HUDEP-2 (cell line): ENCODE measurements around the gene PCAT6.
"Not testable (repeated sequence)": the region's sequence is repeated elsewhere in the genome, so short reads cannot be mapped to it uniquely, and the experiment has no call there.

Source experiments
- DNase-seq, 76 experiments: peaks; one replicate each; lab custom pipeline; 2025; ENCODE audit not compliant: unreplicated experiment in 76 of 76; lab: John Stamatoyannopoulos, UW

Gene PCAT6

GRCh38 chr1:202806845-202807450, 3.8 kb upstream of the PCAT6 start:
- DNase-seq, result peak in 37 of 76 experiments; percentile 8 to 47 (median 20)

GRCh38 chr1:202807451-202807925, 3.3 kb upstream of the PCAT6 start:
- peak in 39 of 76 experiments; percentile 4 to 53 (median 33) for DNase-seq

- DNase-seq, result peak in 50 of 76 experiments; percentile 8 to 63 (median 39)
These were observed 2.6 kb upstream of the PCAT6 start, which contains the start of gene KDM5B for GRCh38 chr1:202807926-202808757. Gene KDM5B, minus strand, starts transcription at chr1:202808421. Its CDS starts 116 bp downstream, at chr1:202808305.

GRCh38 chr1:202809597-202810159, 1.1 kb upstream of the PCAT6 start:
- no peak for DNase-seq

GRCh38 chr1:202810193-202810614, 550 bp upstream of the PCAT6 start:
- DNase-seq, result no peak

GRCh38 chr1:202811296-202812175, 782 bp downstream of the PCAT6 start:
- DNase-seq, result no peak

- no peak for DNase-seq
These were observed 1.6 kb downstream of the PCAT6 start for GRCh38 chr1:202812176-202813026.

GRCh38 chr1:202815120-202815519, 4.4 kb downstream of the PCAT6 start:
- no peak for DNase-seq

- DNase-seq, result no peak
These were observed 8.1 kb downstream of the PCAT6 start for GRCh38 chr1:202818819-202819218.

- no peak for DNase-seq
These were observed 10.7 kb downstream of the PCAT6 start for GRCh38 chr1:202821467-202821866.

GRCh38 chr1:202825748-202826147, 15.0 kb downstream of the PCAT6 start:
- DNase-seq, result no peak

GRCh38 chr1:202829223-202829622, 18.5 kb downstream of the PCAT6 start:
- not testable (repeated sequence) for DNase-seq

- DNase-seq, result no peak
These were observed 21.2 kb downstream of the PCAT6 start for GRCh38 chr1:202831906-202832305.

GRCh38 chr1:202834771-202835547, 24.2 kb downstream of the PCAT6 start:
- no peak for DNase-seq

GRCh38 chr1:202835548-202836072, 24.9 kb downstream of the PCAT6 start:
- DNase-seq, result no peak

GRCh38 chr1:202836623-202837403, 26.1 kb downstream of the PCAT6 start:
- DNase-seq, result peak in 1 of 76 experiments; percentile 11

- no peak for DNase-seq
These were observed 27.1 kb downstream of the PCAT6 start for GRCh38 chr1:202837746-202838262.

GRCh38 chr1:202843081-202843480, 32.3 kb downstream of the PCAT6 start:
- DNase-seq, result no peak
